HG03039 (cell line): ENCODE data around the gene CSH2.
"Not testable (repeated sequence)": the region's sequence is repeated elsewhere in the genome, so short reads cannot be mapped to it uniquely, and the experiment has no call there.

Source experiments
- ATAC-seq: cut with Tn5 transposase; IDR thresholded peaks from one replicate; pipeline ENCODE4 v1.9.1; 2021; ENCODE audit warnings: mild to moderate bottlenecking, moderate library complexity; ENCODE audit not compliant: unreplicated experiment

Gene CSH2

GRCh38 chr17:63866625-63867024 is 6.9 kb downstream of the CSH2 start:
- not testable (repeated sequence) for ATAC-seq

GRCh38 chr17:63859257-63859656 is 14.2 kb downstream of the CSH2 start:
- ATAC-seq, result no peak

- ATAC-seq, result not testable (repeated sequence)
These were observed 17.1 kb downstream of the CSH2 start for GRCh38 chr17:63856425-63856824.

- ATAC-seq, result no peak
These were observed 18.3 kb downstream of the CSH2 start for GRCh38 chr17:63855185-63855584.

- no peak for ATAC-seq
These were observed 18.8 kb downstream of the CSH2 start for GRCh38 chr17:63854709-63855108.

- ATAC-seq, result no peak
These were observed 20.2 kb downstream of the CSH2 start for GRCh38 chr17:63853260-63853659.

GRCh38 chr17:63850401-63850800 is 23.1 kb downstream of the CSH2 start:
- ATAC-seq, result no peak

GRCh38 chr17:63848834-63849689 is 24.4 kb downstream of the CSH2 start:
- ATAC-seq, result no peak

GRCh38 chr17:63847525-63848249 is 25.8 kb downstream of the CSH2 start:
- no peak for ATAC-seq

GRCh38 chr17:63845509-63845908 is 28.0 kb downstream of the CSH2 start:
- no peak for ATAC-seq

GRCh38 chr17:63843910-63844677 is 29.4 kb downstream of the CSH2 start:
- ATAC-seq, result no peak

- not testable (repeated sequence) for ATAC-seq
These were observed 30.0 kb downstream of the CSH2 start for GRCh38 chr17:63843387-63843888.

GRCh38 chr17:63842540-63843386 is 30.7 kb downstream of the CSH2 start, which contains the start of gene SMARCD2:
Gene SMARCD2 (minus strand): TSS chr17:63842685. CDS start chr17:63842674, 11 bp downstream.
- ATAC-seq, result peak; percentile 72

GRCh38 chr17:63842173-63842539 is 31.3 kb downstream of the CSH2 start:
- peak; percentile 27 for ATAC-seq

GRCh38 chr17:63841350-63842172 is 31.9 kb downstream of the CSH2 start:
- no peak for ATAC-seq

- ATAC-seq, result no peak
These were observed 32.7 kb downstream of the CSH2 start for GRCh38 chr17:63840591-63841349.

GRCh38 chr17:63838631-63839171 is 34.8 kb downstream of the CSH2 start:
- ATAC-seq, result no peak

- ATAC-seq, result no peak
These were observed 35.4 kb downstream of the CSH2 start for GRCh38 chr17:63837962-63838600.
